HepG2 (cell line): Measurements from ENCODE around the gene SUB1. TPM values are rescaled to one million over a fixed set of nuclear protein-coding genes. Genes with fewer than 3 reads are reported as not detected.

ENCODE experiments used
- ATF7 ChIP-seq, 2 experiments: fragments of 450-650 bp in 1 of 2; sonication (generic) in 1 of 2; formaldehyde crosslinking in 1 of 2; IDR thresholded peaks; 2 replicates each; pipeline versions ENCODE4 v1.4.0 to v1.6.1; 2016 to 2020; ENCODE audit warnings: antibody characterized with exemption in 1 of 2, mild to moderate bottlenecking in 1 of 2, missing genetic modification reagents in 1 of 2
- HMG20A ChIP-seq: IDR thresholded peaks from 2 replicates; pipeline ENCODE4 v1.6.1; 2016; ENCODE audit warnings: borderline replicate concordance
- HMG20B ChIP-seq: conservative IDR thresholded peaks from 2 replicates; pipeline ENCODE4 v1.6.1; 2016; ENCODE audit warnings: missing genetic modification reagents, missing compliant biosample characterization
- PRPF4 ChIP-seq: fragments of 200-400 bp; formaldehyde crosslinking; IDR thresholded peaks from 2 replicates; pipeline ENCODE4 v1.6.1; 2016; ENCODE audit warnings: low read length, low read depth; ENCODE audit not compliant: poor library complexity, severe bottlenecking
- SP4 ChIP-seq: sonication (generic); formaldehyde crosslinking; IDR thresholded peaks from 2 replicates; pipeline ENCODE4 v1.8.1; 2023; ENCODE audit warnings: mild to moderate bottlenecking, missing genetic modification reagents
- TBP ChIP-seq: sonication (generic); formaldehyde crosslinking; IDR thresholded peaks from 2 replicates; pipeline ENCODE4 v1.5.0; 2020; ENCODE audit warnings: missing genetic modification reagents
- TSC22D2 ChIP-seq: sonication (generic); formaldehyde crosslinking; IDR thresholded peaks from 2 replicates; pipeline ENCODE4 v1.5.1; 2020; ENCODE audit warnings: missing genetic modification reagents, mild to moderate bottlenecking, borderline replicate concordance
- ZMYM4 ChIP-seq: sonication (generic); formaldehyde crosslinking; IDR thresholded peaks from 2 replicates; pipeline ENCODE4 v1.8.1; 2023; ENCODE audit warnings: mild to moderate bottlenecking, missing genetic modification reagents
- ZNF382 ChIP-seq: sonication (generic); formaldehyde crosslinking; IDR thresholded peaks from 2 replicates; pipeline ENCODE4 v1.5.0; 2020; ENCODE audit warnings: missing genetic modification reagents, mild to moderate bottlenecking, borderline replicate concordance
- ZNF530 ChIP-seq: sonication (generic); formaldehyde crosslinking; IDR thresholded peaks from 2 replicates; pipeline ENCODE4 v1.5.0; 2020; ENCODE audit warnings: low read depth, mild to moderate bottlenecking, missing genetic modification reagents
- ZNF777 ChIP-seq: sonication (generic); formaldehyde crosslinking; IDR thresholded peaks from 2 replicates; pipeline ENCODE4 v1.4.0; 2020; ENCODE audit warnings: missing genetic modification reagents
- polyA plus RNA-seq, 8 experiments: library from polyadenylated mRNA; depleted of rRNA in 3 of 8; stranded (reverse) in 7 of 8; unstranded in 1 of 8; fragments of >200 nt; fragmentation: Illumina TruSeq in 4 of 8; extraction: Trizol in 4 of 8; gene quantifications; 2 replicates each; pipeline versions ENCODE4 v1.2.1 to v1.2.3, GENCODE V29; 2011 to 2016; ENCODE audit warnings: low read depth in 4 of 8, missing spikeins in 1 of 8, mixed read lengths in 1 of 8; ENCODE audit not compliant: insufficient read depth in 1 of 8
- total RNA-seq, 5 experiments: library from RNA; depleted of rRNA; stranded (reverse); fragments of >200 nt; fragmentation: Illumina TruSeq; extraction: Trizol; gene quantifications; 2 replicates each; pipeline ENCODE4 v1.2.3, GENCODE V29; 2016; ENCODE audit warnings: low read depth in 1 of 5
- TF ChIP-seq, protein P1 (sequence below): sonication (generic); formaldehyde crosslinking; IDR thresholded peaks from 2 replicates; pipeline ENCODE4 v1.5.0; 2020; ENCODE audit warnings: mild to moderate bottlenecking, missing genetic modification reagents
- TF ChIP-seq, protein P2 (sequence below): sonication (generic); formaldehyde crosslinking; IDR thresholded peaks from 2 replicates; pipeline ENCODE4 v1.4.0; 2020; ENCODE audit warnings: missing genetic modification reagents
- TF ChIP-seq, protein P3 (sequence below): sonication (generic); formaldehyde crosslinking; IDR thresholded peaks from 2 replicates; pipeline ENCODE4 v1.4.0; 2020; ENCODE audit warnings: missing genetic modification reagents, borderline replicate concordance
- TF ChIP-seq, protein P4 (sequence below): sonication (generic); formaldehyde crosslinking; IDR thresholded peaks from 2 replicates; pipeline ENCODE4 v1.8.0; 2022; ENCODE audit warnings: missing genetic modification reagents, low read depth, mild to moderate bottlenecking, borderline replicate concordance
- TF ChIP-seq, protein P5 (sequence below): sonication (generic); formaldehyde crosslinking; IDR thresholded peaks from 2 replicates; pipeline ENCODE4 v1.8.0; 2022; ENCODE audit warnings: missing genetic modification reagents, mild to moderate bottlenecking, borderline replicate concordance
- TF ChIP-seq, protein P6 (sequence below): sonication (generic); formaldehyde crosslinking; IDR thresholded peaks from 2 replicates; pipeline ENCODE4 v1.5.1; 2020; ENCODE audit warnings: missing genetic modification reagents, mild to moderate bottlenecking, borderline replicate concordance

Gene SUB1
- total and polyA plus RNA-seq, 2 of the 13 experiments (the other 11 are each of a cell fraction or from before 2014, with no cell fraction given) = 182 to 693 TPM

DNA sequence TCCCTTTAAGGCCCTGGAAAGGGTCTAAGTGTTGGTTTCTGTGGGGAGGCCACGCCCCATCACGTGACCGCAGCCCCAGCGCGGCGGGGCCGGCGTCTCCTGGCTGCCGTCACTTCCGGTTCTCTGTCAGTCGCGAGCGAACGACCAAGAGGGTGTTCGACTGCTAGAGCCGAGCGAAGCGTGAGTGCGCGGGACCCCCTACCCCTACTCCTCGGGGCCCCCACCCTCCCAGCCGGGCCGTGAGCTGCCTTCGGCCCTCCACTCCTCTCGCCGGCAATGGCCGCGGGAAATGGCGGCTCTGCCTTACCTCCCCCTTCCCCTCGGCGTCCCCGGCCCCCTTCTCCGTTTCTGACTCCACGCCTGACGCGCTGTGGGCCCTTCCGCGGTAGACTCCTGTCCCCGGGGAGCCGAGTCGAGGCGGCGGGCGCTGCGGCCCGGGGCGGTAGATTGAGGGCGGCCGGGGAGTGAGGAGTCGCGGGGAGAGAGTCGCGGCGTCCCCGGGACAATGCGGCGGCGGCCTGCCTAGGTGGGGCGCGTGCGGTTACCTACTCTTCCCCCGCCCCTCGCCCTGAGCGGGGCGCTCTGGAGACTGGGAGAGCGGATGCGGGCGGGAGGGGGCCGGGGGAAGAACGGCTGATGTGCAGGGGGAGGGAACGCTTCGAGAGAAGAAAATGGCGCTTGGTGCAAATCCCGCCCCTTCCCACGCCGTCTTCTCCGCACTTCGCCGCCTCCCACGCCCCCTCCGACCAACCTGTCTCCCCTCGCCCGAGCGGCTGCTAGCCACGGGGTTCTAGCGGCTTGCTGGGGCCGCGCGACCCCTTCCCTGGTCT lies at the start of gene SUB1 (continued):
- TF ChIP-seq ATF7 (IDR thresholded peaks at IDR 0.05) (no peak), ATF7 (CRISPR knock-in tag; IDR thresholded peaks at IDR 0.05) (no peak), ZMYM4 (CRISPR knock-in tag) (peak; percentile 85), HMG20B (CRISPR knock-in tag) (no peak), TBP (CRISPR knock-in tag) (no peak), ZNF777 (CRISPR knock-in tag) (no peak), TSC22D2 (no peak), SP4 (CRISPR knock-in tag) (peak; percentile 78), PRPF4 (no peak), ZNF530 (CRISPR knock-in tag) (no peak), HMG20A (CRISPR knock-in tag) (no peak), ZNF382 (CRISPR knock-in tag) (no peak)
- TF ChIP-seq, protein P1, sequence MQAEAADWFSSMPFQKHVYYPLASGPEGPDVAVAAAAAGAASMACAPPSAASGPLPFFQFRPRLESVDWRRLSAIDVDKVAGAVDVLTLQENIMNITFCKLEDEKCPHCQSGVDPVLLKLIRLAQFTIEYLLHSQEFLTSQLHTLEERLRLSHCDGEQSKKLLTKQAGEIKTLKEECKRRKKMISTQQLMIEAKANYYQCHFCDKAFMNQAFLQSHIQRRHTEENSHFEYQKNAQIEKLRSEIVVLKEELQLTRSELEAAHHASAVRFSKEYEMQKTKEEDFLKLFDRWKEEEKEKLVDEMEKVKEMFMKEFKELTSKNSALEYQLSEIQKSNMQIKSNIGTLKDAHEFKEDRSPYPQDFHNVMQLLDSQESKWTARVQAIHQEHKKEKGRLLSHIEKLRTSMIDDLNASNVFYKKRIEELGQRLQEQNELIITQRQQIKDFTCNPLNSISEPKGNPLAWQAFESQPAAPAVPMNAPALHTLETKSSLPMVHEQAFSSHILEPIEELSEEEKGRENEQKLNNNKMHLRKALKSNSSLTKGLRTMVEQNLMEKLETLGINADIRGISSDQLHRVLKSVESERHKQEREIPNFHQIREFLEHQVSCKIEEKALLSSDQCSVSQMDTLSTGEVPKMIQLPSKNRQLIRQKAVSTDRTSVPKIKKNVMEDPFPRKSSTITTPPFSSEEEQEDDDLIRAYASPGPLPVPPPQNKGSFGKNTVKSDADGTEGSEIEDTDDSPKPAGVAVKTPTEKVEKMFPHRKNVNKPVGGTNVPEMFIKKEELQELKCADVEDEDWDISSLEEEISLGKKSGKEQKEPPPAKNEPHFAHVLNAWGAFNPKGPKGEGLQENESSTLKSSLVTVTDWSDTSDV (CRISPR knock-in tag) = no peak
- TF ChIP-seq, protein P2, sequence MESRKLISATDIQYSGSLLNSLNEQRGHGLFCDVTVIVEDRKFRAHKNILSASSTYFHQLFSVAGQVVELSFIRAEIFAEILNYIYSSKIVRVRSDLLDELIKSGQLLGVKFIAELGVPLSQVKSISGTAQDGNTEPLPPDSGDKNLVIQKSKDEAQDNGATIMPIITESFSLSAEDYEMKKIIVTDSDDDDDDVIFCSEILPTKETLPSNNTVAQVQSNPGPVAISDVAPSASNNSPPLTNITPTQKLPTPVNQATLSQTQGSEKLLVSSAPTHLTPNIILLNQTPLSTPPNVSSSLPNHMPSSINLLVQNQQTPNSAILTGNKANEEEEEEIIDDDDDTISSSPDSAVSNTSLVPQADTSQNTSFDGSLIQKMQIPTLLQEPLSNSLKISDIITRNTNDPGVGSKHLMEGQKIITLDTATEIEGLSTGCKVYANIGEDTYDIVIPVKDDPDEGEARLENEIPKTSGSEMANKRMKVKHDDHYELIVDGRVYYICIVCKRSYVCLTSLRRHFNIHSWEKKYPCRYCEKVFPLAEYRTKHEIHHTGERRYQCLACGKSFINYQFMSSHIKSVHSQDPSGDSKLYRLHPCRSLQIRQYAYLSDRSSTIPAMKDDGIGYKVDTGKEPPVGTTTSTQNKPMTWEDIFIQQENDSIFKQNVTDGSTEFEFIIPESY = no peak
- TF ChIP-seq, protein P3, sequence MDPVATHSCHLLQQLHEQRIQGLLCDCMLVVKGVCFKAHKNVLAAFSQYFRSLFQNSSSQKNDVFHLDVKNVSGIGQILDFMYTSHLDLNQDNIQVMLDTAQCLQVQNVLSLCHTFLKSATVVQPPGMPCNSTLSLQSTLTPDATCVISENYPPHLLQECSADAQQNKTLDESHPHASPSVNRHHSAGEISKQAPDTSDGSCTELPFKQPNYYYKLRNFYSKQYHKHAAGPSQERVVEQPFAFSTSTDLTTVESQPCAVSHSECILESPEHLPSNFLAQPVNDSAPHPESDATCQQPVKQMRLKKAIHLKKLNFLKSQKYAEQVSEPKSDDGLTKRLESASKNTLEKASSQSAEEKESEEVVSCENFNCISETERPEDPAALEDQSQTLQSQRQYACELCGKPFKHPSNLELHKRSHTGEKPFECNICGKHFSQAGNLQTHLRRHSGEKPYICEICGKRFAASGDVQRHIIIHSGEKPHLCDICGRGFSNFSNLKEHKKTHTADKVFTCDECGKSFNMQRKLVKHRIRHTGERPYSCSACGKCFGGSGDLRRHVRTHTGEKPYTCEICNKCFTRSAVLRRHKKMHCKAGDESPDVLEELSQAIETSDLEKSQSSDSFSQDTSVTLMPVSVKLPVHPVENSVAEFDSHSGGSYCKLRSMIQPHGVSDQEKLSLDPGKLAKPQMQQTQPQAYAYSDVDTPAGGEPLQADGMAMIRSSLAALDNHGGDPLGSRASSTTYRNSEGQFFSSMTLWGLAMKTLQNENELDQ (CRISPR knock-in tag) = no peak
- TF ChIP-seq, protein P4, sequence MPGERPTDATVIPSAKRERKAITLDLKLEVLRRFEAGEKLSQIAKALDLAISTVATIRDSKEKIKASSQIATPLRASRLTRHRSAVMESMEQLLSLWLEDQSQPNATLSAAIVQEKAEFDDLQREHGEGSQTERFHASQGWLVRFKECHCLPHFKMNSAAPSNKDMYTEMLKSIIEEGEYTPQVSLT = no peak
- TF ChIP-seq, protein P5, sequence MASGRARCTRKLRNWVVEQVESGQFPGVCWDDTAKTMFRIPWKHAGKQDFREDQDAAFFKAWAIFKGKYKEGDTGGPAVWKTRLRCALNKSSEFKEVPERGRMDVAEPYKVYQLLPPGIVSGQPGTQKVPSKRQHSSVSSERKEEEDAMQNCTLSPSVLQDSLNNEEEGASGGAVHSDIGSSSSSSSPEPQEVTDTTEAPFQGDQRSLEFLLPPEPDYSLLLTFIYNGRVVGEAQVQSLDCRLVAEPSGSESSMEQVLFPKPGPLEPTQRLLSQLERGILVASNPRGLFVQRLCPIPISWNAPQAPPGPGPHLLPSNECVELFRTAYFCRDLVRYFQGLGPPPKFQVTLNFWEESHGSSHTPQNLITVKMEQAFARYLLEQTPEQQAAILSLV (CRISPR knock-in tag) = no peak
- TF ChIP-seq, protein P6, sequence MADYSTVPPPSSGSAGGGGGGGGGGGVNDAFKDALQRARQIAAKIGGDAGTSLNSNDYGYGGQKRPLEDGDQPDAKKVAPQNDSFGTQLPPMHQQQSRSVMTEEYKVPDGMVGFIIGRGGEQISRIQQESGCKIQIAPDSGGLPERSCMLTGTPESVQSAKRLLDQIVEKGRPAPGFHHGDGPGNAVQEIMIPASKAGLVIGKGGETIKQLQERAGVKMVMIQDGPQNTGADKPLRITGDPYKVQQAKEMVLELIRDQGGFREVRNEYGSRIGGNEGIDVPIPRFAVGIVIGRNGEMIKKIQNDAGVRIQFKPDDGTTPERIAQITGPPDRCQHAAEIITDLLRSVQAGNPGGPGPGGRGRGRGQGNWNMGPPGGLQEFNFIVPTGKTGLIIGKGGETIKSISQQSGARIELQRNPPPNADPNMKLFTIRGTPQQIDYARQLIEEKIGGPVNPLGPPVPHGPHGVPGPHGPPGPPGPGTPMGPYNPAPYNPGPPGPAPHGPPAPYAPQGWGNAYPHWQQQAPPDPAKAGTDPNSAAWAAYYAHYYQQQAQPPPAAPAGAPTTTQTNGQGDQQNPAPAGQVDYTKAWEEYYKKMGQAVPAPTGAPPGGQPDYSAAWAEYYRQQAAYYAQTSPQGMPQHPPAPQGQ (CRISPR knock-in tag) = no peak
